HEK293T (cell line): ENCODE measurements around the gene REXO4.
A peak's percentile ranks its signal among the peaks of the same experiment; 100 is the strongest.

Experiments
- CTCF ChIA-PET: fragments of 350-600 bp; formaldehyde crosslinking; extraction: SDS; loops from one replicate; lab custom pipeline; 2021; ENCODE audit warnings: antibody characterized with exemption, inconsistent platforms; lab: Yijun Ruan, JAX
- POLR2A ChIA-PET: fragments of 350-600 bp; formaldehyde crosslinking; extraction: SDS; loops from one replicate; lab custom pipeline; 2020; ENCODE audit warnings: antibody characterized with exemption, inconsistent platforms; lab: Yijun Ruan, JAX
- DNase-seq: peaks from one replicate; pipeline ENCODE4 v3.0.0; 2012; ENCODE audit warnings: mixed read lengths; ENCODE audit errors: extremely low spot score
- ARNT ChIP-seq: fragments of 450-650 bp; IDR thresholded peaks from 2 replicates; pipeline ENCODE4 v1.6.1; 2017; ENCODE audit warnings: mild to moderate bottlenecking
- BHLHE40 ChIP-seq: fragments of 450-650 bp; IDR thresholded peaks from 2 replicates; pipeline ENCODE4 v1.6.1; 2016; ENCODE audit warnings: mild to moderate bottlenecking, moderate library complexity, borderline replicate concordance
- CTBP1 ChIP-seq: fragments of 450-650 bp; IDR thresholded peaks from 2 replicates; pipeline ENCODE4 v1.6.1; 2016; ENCODE audit warnings: borderline replicate concordance
- ELF4 ChIP-seq: fragments of 450-650 bp; IDR thresholded peaks from 2 replicates; pipeline ENCODE4 v1.6.1; 2017; ENCODE audit warnings: antibody characterized with exemption
- FOXA1 ChIP-seq: fragments of 450-650 bp; IDR thresholded peaks from 2 replicates; pipeline ENCODE4 v1.6.1; 2016; ENCODE audit warnings: mild to moderate bottlenecking
- FOXK2 ChIP-seq: fragments of 450-650 bp; IDR thresholded peaks from 2 replicates; pipeline ENCODE4 v1.6.1; 2016; ENCODE audit warnings: mild to moderate bottlenecking
- FOXM1 ChIP-seq: fragments of 450-650 bp; IDR thresholded peaks from 2 replicates; pipeline ENCODE4 v1.6.1; 2017; ENCODE audit warnings: mild to moderate bottlenecking, borderline replicate concordance
- HDGF ChIP-seq: fragments of 450-650 bp; IDR thresholded peaks from 2 replicates; pipeline ENCODE4 v1.6.1; 2017; ENCODE audit warnings: antibody characterized with exemption, borderline replicate concordance
- L3MBTL2 ChIP-seq: fragments of 450-650 bp; conservative IDR thresholded peaks from 2 replicates; pipeline ENCODE4 v1.6.1; 2016; ENCODE audit warnings: mild to moderate bottlenecking
- LEF1 ChIP-seq: fragments of 450-650 bp; IDR thresholded peaks from 2 replicates; pipeline ENCODE4 v1.6.1; 2017; ENCODE audit warnings: mild to moderate bottlenecking, borderline replicate concordance
- NFRKB ChIP-seq: fragments of 450-650 bp; IDR thresholded peaks from 2 replicates; pipeline ENCODE4 v1.6.1; 2016; ENCODE audit warnings: mild to moderate bottlenecking, moderate library complexity
- PKNOX1 ChIP-seq: fragments of 450-650 bp; IDR thresholded peaks from 2 replicates; pipeline ENCODE4 v1.6.1; 2016
- SP1 ChIP-seq: fragments of 450-650 bp; IDR thresholded peaks from 2 replicates; pipeline ENCODE4 v1.6.1; 2017
- SUZ12 ChIP-seq: fragments of 450-650 bp; IDR thresholded peaks from 2 replicates; pipeline ENCODE4 v1.6.1; 2016; ENCODE audit warnings: mild to moderate bottlenecking
- TARDBP ChIP-seq: fragments of 450-650 bp; IDR thresholded peaks from 2 replicates; pipeline ENCODE4 v1.6.1; 2016
- ZNF384 ChIP-seq: fragments of 450-650 bp; IDR thresholded peaks from 2 replicates; pipeline ENCODE4 v1.6.1; 2016

The REXO4 gene

GRCh38 chr9:133375116-133375723 is 42.6 kb downstream of the REXO4 start:
- DNase-seq = peak; percentile 35
- no peak for TF ChIP-seq FOXK2
- no peak for TF ChIP-seq TARDBP
- TF ChIP-seq CTBP1 = no peak
- TF ChIP-seq ARNT = no peak
- TF ChIP-seq SP1 = no peak
- TF ChIP-seq FOXA1 = no peak
- CTCF ChIA-PET = interaction anchor here (0.5 kb wide), 1 partner anchor 214 kb away, joined by 4 read pairs; no protein-coding TSS in a partner anchor
- POLR2A ChIA-PET = interaction anchor here (0.6 to 1.3 kb wide), 8 partner anchors 11 to 103 kb away, joined by 3 to 15 read pairs (median 5); partner anchors contain the start of genes CACFD1, MED22, RPL7A and SLC2A6

GRCh38 chr9:133374612-133375115 is 43.1 kb downstream of the REXO4 start:
- no peak for DNase-seq
- POLR2A ChIA-PET = interaction anchor here (0.6 to 1.4 kb wide), 10 partner anchors 11 to 104 kb away, joined by 3 to 15 read pairs (median 5); partner anchors contain the start of genes CACFD1, MED22, RPL7A and SLC2A6
- CTCF ChIA-PET = interaction anchor here (0.5 kb wide), 1 partner anchor 214 kb away, joined by 4 read pairs; no protein-coding TSS in a partner anchor
- no peak for TF ChIP-seq SUZ12
- no peak for TF ChIP-seq ELF4
- no peak for TF ChIP-seq FOXM1
- no peak for TF ChIP-seq CTBP1
- no peak for TF ChIP-seq L3MBTL2
- no peak for TF ChIP-seq TARDBP
- no peak for TF ChIP-seq NFRKB
- no peak for TF ChIP-seq SP1
- TF ChIP-seq LEF1 = no peak
- no peak for TF ChIP-seq FOXA1
- no peak for TF ChIP-seq PKNOX1
- no peak for TF ChIP-seq HDGF

GRCh38 chr9:133372144-133372543 is 45.7 kb downstream of the REXO4 start:
- no peak for DNase-seq
- no peak for TF ChIP-seq ARNT
- no peak for TF ChIP-seq PKNOX1
- TF ChIP-seq LEF1 = no peak
- no peak for TF ChIP-seq SP1
- TF ChIP-seq FOXM1 = no peak
- no peak for TF ChIP-seq CTBP1
- TF ChIP-seq HDGF = no peak
- CTCF ChIA-PET = interaction anchor here (1.0 kb wide), 1 partner anchor 21 kb away, joined by 3 read pairs; no protein-coding TSS in a partner anchor
- POLR2A ChIA-PET = interaction anchor here (1.1 to 1.6 kb wide), 3 partner anchors 16 to 254 kb away, joined by 3 to 6 read pairs (median 4); partner anchors contain the start of genes MED22, RPL7A and SURF1

- TF ChIP-seq FOXM1 (no peak), BHLHE40 (no peak), ELF4 (no peak)
- CTCF ChIA-PET = no interaction called here
- no peak for DNase-seq
- POLR2A ChIA-PET = interaction anchor here (1.1 to 1.7 kb wide), 3 partner anchors 15 to 253 kb away, joined by 3 to 6 read pairs (median 4); partner anchors contain the start of genes MED22, RPL7A and SURF1
Observed at GRCh38 chr9:133371261-133371711, 46.5 kb downstream of the REXO4 start.

- no peak for TF ChIP-seq PKNOX1
- TF ChIP-seq SUZ12 = no peak
- no peak for TF ChIP-seq TARDBP
- no peak for TF ChIP-seq ZNF384
- no peak for TF ChIP-seq ARNT
- TF ChIP-seq L3MBTL2 = no peak
- no peak for TF ChIP-seq CTBP1
- TF ChIP-seq BHLHE40 = no peak
- TF ChIP-seq SP1 = no peak
- POLR2A ChIA-PET = interaction anchor here (1.7 kb wide), 1 partner anchor 23 kb away, joined by 6 read pairs; the partner anchor contains the start of genes MED22 and RPL7A
- DNase-seq = no peak
- CTCF ChIA-PET = no interaction called here
Observed at GRCh38 chr9:133370685-133371084, 47.1 kb downstream of the REXO4 start.

GRCh38 chr9:133369933-133370332 is 47.9 kb downstream of the REXO4 start:
- DNase-seq = no peak
- ChIA-PET POLR2A (interaction anchor here (1.7 kb wide), 1 partner anchor 22 kb away, joined by 6 read pairs; the partner anchor contains the start of genes MED22 and RPL7A), CTCF (no interaction called here)
- TF ChIP-seq FOXK2 (no peak), LEF1 (no peak), ZNF384 (no peak), SUZ12 (no peak)
